Tibial nerve (tissue), 3 donors: ENCODE measurements around the gene DCTPP1.

Experiments used
- EP300 ChIP-seq, 2 donors: sonication (generic); formaldehyde crosslinking; IDR thresholded peaks; one replicate each; pipeline ENCODE4 v1.6.1; 2017; ENCODE audit warnings: antibody characterized with exemption in 2 of 2, mild to moderate bottlenecking in 1 of 2
- POLR2A ChIP-seq, 2 donors: fragments of 450-650 bp; IDR thresholded peaks; one replicate each; pipeline ENCODE4 v1.6.1; 2017; ENCODE audit warnings: antibody characterized with exemption in 2 of 2, mild to moderate bottlenecking in 2 of 2, moderate library complexity in 2 of 2

DNA sequence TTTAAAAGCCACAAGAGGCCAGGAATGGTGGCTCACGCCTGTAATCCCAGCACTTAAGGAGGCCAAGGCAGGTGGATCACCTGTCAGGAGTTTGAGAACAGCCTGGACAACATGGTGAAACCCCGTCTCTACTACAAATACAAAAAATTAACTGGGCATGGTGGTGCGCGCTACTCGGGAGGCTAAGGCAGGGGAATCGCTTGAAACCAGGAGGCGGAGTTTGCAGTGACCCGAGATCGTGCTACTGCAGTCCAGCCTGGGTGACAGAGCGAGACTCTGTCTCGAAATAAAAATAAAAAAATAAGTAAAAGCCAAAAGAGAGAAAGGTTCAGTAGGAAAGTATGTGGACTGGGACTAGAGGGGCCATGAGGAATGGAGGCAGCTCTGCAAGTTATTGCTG lies 29.6 kb upstream of the DCTPP1 start:
- TF ChIP-seq EP300 (IDR thresholded peaks at IDR 0.05) (no peak), POLR2A (IDR thresholded peaks at IDR 0.05) (no peak)
